Colonic mucosa (tissue), 4 donors: ENCODE measurements around the gene CLINT1. TPM values are rescaled to one million over a fixed set of nuclear protein-coding genes. Genes with fewer than 3 reads are reported as not detected.
A peak's percentile ranks its signal among the peaks of the same experiment; 100 is the strongest.

Experiments
- DNase-seq: peaks from one replicate; pipeline ENCODE4 v3.0.0-alpha.2; 2020
- H3K27ac ChIP-seq: fragments of 200-600 bp; one replicate; pipeline ENCODE4 v1.8.0; 2021
- H3K27me3 ChIP-seq: fragments of 200-600 bp; one replicate; pipeline ENCODE4 v1.8.0; 2021
- H3K36me3 ChIP-seq: fragments of 200-600 bp; one replicate; pipeline ENCODE4 v1.8.0; 2021
- H3K4me1 ChIP-seq: fragments of 200-600 bp; one replicate; pipeline ENCODE4 v1.8.0; 2021; ENCODE audit warnings: mild to moderate bottlenecking
- H3K4me3 ChIP-seq: fragments of 200-600 bp; one replicate; pipeline ENCODE4 v1.8.0; 2021
- H3K9ac ChIP-seq, 2 donors: one replicate each; pipeline ENCODE4 v1.7.0; 2013; ENCODE audit warnings: control low read depth in 2 of 2, low read depth in 2 of 2, low read length in 2 of 2
- H3K9me3 ChIP-seq: fragments of 200-600 bp; one replicate; pipeline ENCODE4 v1.8.0; 2021
- CTCF ChIP-seq: fragments of 200-600 bp; IDR thresholded peaks from one replicate; pipeline ENCODE4 v1.8.0; 2022; ENCODE audit warnings: antibody characterized with exemption, mild to moderate bottlenecking
- intact Hi-C: fragments of 100-400 bp; cut with DNase I; formaldehyde crosslinking; loops from one replicate; pipeline ENCODE4 v1.14.1; 2022
- total RNA-seq, 2 donors: library from RNA; stranded (reverse); fragmentation: NEBNext Ultra II Directional in 1 of 2; extraction: Animal tissue kit (Norgen Biotek cat#: 25700) in 1 of 2; gene quantifications; one replicate each; pipeline ENCODE4 v1.2.1, GENCODE V29; 2021
- donor health status: healthy.
- donor health status: DM: no; HTN: no; CAD: no.
- donor health status: DM: no; HTN: no; CAD: no.

Gene CLINT1
- total RNA-seq, 2 donors from 2014 or later, result 127 to 183 TPM

- H3K4me1 ChIP-seq, result no peaks in the 10 kb centered on the region
- H3K4me3 ChIP-seq, result no peak overlapping the region
- no peaks in the 10 kb centered on the region for H3K9me3 ChIP-seq
- DNase-seq, result peak; percentile 78
- no peak overlapping the region for H3K9ac ChIP-seq
- no peak for TF ChIP-seq CTCF
- no peak overlapping the region for H3K27ac ChIP-seq
- H3K36me3 ChIP-seq, result no peaks in the 10 kb centered on the region
- intact Hi-C loops, result no loop called here
- H3K27me3 ChIP-seq, result no peaks in the 10 kb centered on the region
Measured at GRCh38 chr5:157778121-157778805, 80.7 kb downstream of the CLINT1 start.

- TF ChIP-seq CTCF, result no peak
- Histone ChIP-seq H3K4me1 (no peaks in the 10 kb centered on the region), H3K9ac (no peak overlapping the region), H3K4me3 (no peak overlapping the region), H3K27me3 (no peaks in the 10 kb centered on the region), H3K36me3 (no peaks in the 10 kb centered on the region), H3K27ac (no peak overlapping the region), H3K9me3 (no peaks in the 10 kb centered on the region)
- no peak for DNase-seq
- intact Hi-C loops, result no loop called here
Measured at GRCh38 chr5:157772127-157772526, 86.8 kb downstream of the CLINT1 start.

- Histone ChIP-seq H3K27ac (no peak overlapping the region), H3K36me3 (no peaks in the 10 kb centered on the region), H3K9ac (no peak overlapping the region), H3K4me3 (no peak overlapping the region), H3K4me1 (no peaks in the 10 kb centered on the region), H3K27me3 (no peaks in the 10 kb centered on the region), H3K9me3 (no peaks in the 10 kb centered on the region)
- DNase-seq, result no peak
- intact Hi-C loops, result no loop called here
- TF ChIP-seq CTCF, result no peak
Measured at GRCh38 chr5:157770665-157771064, 88.3 kb downstream of the CLINT1 start.

- H3K27me3 ChIP-seq, result no peaks in the 10 kb centered on the region
- TF ChIP-seq CTCF, result no peak
- H3K9me3 ChIP-seq, result no peaks in the 10 kb centered on the region
- H3K27ac ChIP-seq, result no peak overlapping the region
- H3K36me3 ChIP-seq, result no peaks in the 10 kb centered on the region
- no peaks in the 10 kb centered on the region for H3K4me1 ChIP-seq
- intact Hi-C loops, result no loop called here
- no peak overlapping the region for H3K4me3 ChIP-seq
- no peak for DNase-seq
- no peak overlapping the region for H3K9ac ChIP-seq
Measured at GRCh38 chr5:157767689-157768088, 91.3 kb downstream of the CLINT1 start.

- no peak for TF ChIP-seq CTCF
- no peak overlapping the region for H3K4me3 ChIP-seq
Measured at GRCh38 chr5:157766902-157767301, 92.0 kb downstream of the CLINT1 start.

More at GRCh38 chr5:157766902-157767301, 92.0 kb downstream of the CLINT1 start:
- no peaks in the 10 kb centered on the region for H3K36me3 ChIP-seq
- no peak overlapping the region for H3K9ac ChIP-seq
- DNase-seq, result no peak
- H3K4me1 ChIP-seq, result no peaks in the 10 kb centered on the region
- H3K27me3 ChIP-seq, result no peaks in the 10 kb centered on the region
- H3K9me3 ChIP-seq, result no peaks in the 10 kb centered on the region
- H3K27ac ChIP-seq, result no peak overlapping the region
- intact Hi-C loops, result no loop called here
